SKM-1 treated with dmso at 0.1 percent for 144 hours (cell line): Measurements from ENCODE around the gene SOCS6.
"Not testable (repeated sequence)": the region's sequence is repeated elsewhere in the genome, so short reads cannot be mapped to it uniquely, and the experiment has no call there.

Source experiments
- DNase-seq: peaks from one replicate; lab custom pipeline; 2025; ENCODE audit not compliant: unreplicated experiment; lab: John Stamatoyannopoulos, UW

Gene SOCS6

DNA sequence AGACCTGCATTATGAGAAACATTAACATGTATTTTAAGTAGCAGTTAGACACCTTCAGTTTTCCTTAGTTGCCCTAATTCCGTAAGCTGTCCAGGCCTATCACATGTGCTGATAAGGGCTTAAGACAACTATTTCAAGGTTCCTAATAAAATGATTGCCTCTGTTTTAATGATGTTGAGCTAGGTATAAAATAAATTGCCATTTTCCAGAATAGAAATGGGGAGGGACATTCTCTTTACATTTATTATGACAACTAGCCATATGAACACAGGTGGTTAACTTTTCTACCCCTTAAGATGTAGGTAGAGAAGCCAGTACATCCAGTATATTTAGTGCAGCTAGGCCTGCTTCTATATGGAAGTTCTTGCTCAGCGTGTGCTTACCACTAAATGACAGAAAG lies 65.9 kb downstream of the SOCS6 start:
- no peak for DNase-seq

DNA sequence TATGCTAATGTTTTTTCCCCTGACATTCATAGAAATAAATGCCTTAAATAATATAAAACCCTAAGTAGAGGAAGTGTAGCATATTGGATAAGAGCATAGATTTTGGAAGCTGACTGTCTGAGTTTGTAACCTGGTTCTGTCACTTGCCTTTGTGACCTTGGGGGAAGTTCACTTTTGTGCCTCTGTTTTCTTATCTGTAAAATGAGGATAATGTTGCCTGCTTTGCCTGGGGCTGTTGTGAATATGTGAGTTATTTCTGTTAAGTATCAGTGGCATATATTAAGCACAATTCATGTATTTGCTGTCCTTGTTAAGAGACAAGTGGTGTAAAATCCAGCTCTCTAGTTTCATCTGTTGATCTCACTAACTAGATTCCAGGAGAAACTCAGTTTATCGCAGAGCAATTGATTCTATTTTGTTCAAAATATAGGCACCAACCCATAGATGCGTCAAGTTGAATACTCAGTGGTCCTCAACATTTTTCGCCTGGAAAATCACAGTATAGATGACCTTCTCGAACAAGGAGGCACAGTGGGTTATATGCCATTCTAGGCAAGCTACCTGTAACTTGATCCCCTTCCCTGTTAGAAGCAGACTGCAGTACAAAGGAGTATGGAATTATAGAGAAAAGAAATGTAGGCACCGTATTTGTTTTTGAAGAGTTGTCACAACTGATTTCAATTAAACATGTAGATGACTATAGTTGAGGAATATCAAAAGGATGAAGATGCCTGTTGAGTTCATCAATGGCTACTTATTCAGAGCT lies 67.0 kb downstream of the SOCS6 start:
- DNase-seq, result no peak

- DNase-seq, result not testable (repeated sequence)
These were observed 69.2 kb downstream of the SOCS6 start for GRCh38 chr18:70358105-70358406.

DNA sequence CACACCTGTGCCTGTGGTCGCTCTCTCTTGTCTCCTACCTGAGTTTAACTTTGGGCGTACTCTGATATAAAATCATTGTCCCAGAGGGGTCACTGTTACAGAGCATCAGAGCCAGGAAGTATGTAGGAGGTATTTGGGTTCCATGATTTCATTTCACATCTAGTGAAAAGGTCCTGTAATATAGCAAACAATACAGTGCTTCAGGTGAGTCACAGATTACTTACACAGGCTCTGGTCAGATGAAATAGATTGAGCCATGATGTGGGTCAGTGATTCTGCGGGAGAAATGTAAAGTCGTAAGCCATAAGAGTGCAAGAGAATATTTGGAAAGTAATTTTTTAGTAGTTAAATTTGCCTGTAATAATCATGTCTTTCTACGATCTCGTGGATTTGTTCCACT lies 70.2 kb downstream of the SOCS6 start:
- no peak for DNase-seq

DNA sequence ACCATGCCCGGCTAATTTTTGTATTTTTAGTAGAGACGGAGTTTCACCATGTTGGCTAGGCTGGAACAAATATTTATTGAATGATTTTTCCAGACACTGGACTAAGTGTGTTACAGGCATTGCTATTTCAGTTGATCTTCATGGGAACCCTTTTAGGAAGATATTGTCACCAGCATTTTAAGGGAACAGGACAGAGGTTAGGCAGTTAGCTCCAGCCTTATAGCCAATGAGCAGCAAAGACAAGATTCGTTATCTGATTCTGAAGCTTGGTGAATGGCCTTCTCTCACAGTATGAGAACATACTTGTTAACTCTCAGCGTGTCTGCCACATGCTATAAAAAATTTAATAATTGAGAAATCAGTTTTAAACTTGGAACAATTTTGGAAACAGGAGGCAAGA lies 73.4 kb downstream of the SOCS6 start:
- DNase-seq, result no peak

DNA sequence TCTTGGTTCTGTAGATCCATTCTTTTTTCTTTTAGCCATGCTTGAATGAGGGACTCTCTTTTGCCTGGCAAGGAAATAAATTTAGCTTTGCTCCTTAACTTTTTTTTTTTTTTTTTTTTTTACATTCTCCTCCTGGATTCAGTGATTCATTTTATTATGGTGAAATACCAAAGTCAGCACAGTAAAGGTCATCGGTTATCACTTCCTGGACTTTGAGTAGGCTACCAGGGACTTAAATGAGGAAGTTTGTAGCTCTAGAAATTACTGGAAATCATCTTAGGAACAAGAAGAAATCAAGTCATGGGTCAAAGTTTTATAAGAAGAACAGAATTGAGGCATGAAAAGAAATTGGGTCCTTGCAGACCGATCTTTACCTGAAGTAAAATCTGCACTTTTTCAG lies 75.0 kb downstream of the SOCS6 start:
- no peak for DNase-seq

GRCh38 chr18:70365361-70365760 lies 76.5 kb downstream of the SOCS6 start:
- DNase-seq, result no peak

DNA sequence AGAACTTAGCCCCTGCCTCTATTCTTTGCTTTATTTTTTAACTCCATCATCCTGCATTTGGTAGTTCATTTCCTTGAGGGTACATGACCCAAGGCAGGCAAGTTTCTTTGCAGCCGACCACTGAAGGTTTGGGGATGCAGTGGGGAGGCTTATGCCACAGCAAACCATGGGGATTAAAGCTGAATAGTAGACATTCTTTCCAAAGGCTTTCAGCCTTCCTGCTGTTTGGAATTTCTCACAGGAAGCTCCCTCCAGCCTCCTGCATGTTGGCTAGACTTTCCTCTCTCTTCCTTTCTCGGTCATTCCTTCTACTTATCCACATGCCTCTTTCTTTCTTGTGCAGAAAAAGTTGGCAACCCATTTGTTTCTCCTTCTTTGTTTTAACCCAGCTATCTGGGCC lies 77.3 kb downstream of the SOCS6 start:
- no peak for DNase-seq

- DNase-seq, result no peak
These were observed 77.8 kb downstream of the SOCS6 start for GRCh38 chr18:70366670-70367069.

GRCh38 chr18:70367344-70367743 lies 78.5 kb downstream of the SOCS6 start:
- DNase-seq, result not testable (repeated sequence)

- DNase-seq, result peak; percentile 37
These were observed 80.1 kb downstream of the SOCS6 start for GRCh38 chr18:70368903-70369302.

- no peak for DNase-seq
These were observed 82.2 kb downstream of the SOCS6 start for GRCh38 chr18:70370762-70371733.

DNA sequence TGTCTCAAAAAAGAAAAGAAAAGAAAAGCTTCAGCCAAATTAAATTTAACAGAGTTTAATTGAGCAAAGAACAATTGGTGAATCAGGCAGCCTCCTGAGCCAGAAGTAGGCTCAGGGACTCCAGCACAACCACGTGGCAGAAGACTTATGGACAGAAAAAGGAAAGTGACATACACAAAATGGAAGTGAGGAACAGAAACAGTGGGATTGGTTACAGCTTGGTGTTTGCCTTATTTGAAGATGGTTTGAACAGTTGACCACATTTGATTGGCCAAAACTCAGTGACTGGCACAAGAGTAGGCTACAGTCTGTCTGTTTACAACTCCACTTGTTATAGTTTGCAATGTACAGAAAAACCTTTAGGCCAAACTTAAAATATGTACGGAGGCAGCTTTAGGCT lies 83.1 kb downstream of the SOCS6 start:
- DNase-seq, result no peak

GRCh38 chr18:70372450-70373041 lies 83.7 kb downstream of the SOCS6 start:
- no peak for DNase-seq

DNA sequence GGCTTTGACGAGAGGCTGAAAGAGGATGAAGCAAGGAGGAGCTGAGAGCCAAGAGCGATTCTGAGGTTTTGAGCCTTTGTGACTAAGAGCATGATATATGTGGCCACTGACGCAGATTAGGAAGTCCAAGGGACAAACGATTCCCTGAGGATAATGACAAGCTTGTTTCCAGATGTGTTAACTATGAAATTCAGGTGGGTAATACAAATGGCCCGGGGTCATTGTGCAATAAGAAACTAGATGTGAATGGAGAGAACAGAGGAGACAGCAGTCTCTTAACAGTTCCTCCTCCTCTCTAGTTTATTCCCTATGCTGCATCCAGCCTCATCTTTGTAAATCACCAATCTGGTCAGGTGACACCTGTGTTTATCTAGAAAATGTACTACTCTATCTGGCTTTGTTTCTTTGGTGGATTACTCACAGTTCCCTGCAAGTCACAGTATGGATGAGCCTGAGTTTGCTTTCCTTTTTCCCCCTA lies 84.2 kb downstream of the SOCS6 start:
- DNase-seq, result no peak

DNA sequence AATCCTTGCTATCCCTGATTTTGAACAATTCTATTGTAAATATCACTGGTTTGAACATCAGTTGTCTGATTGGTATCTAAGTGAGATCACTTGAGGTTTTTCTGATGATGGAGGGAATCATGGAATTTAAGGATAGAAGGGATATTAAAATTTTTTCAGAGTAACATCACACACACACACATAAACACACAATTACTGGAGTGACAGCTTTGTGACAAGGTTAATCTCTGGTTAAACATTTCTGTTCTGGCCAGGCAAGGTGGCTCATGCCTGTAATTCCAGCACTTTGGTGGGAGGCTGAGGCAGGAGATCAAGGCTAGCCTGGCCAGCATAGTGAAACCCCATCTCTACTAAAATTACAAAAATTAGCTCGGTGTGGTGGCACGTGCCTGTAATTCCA lies 85.3 kb downstream of the SOCS6 start:
- DNase-seq, result no peak

DNA sequence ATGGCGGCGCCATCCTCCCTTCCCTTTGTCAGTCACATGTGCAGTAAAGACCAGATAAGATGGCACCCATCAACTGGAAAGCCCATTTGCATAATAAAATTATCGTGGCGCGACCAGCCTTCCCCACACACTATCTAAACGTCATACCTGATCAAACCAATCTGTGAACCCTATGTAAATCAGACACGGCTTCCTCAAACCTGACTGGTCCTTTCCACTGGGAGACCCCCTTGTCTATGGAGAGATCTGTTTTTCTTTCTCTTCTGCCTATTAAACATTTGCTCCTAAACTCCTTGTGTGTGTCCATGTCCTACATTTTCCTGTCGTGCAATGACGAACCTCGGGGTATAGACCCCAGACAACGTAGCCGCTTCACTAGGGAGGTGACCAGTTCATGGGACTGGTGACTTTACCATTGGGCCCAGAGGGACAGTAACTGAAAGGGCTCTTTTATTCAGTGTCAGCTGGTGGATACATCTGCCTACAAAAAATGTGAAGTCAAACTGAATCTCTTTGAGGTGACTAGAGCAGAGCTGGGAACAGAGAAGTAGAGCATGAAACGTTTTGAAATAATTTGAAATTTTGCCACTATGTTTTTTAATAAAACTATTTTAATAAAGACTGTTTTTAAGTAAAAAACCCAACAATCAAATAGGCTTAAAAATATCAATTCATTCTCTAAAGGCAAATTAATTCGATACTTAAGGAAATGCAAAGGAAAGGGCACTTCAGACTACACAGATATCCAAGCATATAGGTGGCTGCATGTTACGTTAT lies 87.5 kb downstream of the SOCS6 start:
- no peak for DNase-seq

DNA sequence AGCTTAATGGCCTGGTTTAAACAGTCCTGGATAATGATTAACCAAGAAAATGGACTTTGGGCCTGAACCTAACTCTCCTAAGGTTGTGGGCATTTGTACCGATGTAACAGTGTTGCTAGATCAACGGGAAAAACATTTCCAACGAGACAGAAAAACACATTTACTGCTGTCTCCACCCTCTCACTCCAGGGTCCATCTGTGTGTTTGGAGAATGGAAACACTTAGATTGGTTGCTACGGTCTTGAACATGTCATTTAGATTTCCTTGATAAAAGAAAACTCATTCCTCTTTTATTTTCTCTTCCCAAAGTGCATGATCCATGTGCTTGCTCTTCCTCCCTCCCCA lies 88.0 kb downstream of the SOCS6 start:
- no peak for DNase-seq

- DNase-seq, result no peak
These were observed 88.5 kb downstream of the SOCS6 start for GRCh38 chr18:70377317-70377799.

DNA sequence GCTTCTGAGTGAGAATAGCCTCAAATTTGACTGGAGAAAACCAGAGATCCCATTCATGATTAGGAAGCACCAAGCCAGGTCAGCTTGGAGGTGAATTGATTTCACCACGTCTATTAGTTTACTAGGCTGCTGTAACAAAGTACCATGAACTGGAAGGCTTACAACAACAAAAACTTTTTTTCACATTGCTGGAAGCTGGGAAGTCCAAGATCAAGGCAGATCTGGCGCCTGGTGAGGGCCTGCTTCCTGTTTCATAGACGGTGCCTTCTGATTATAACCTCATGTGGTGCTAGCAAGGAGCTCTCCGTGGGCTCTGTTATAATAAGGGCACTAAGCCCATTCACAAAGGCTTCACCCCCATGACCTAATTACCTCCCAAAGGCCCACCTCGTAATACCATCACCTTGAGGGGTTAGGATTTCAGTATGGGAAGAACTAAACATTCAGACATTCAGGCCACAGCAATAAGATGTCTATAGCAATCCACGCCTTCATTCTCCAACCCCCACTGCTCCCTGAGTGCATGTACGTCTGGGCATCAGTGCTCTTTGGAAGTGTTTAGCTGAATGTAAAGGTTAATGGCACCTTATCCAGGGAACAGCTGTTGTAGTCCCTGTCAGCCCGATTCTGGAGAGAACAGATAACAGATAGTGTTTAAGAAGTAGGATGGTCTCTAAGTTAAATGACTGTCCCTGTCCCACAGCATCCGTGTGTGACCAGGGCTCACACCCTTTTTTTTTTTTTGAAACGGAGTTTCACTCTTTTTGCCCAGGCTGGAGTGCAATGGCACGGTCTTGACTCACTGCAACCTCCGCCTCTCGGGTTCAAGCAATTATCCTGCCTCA lies 89.2 kb downstream of the SOCS6 start:
- no peak for DNase-seq
